ENCODE data around the gene CPO.
A peak's percentile ranks its signal among the peaks of the same experiment; 100 is the strongest.
"Not testable (repeated sequence)": the region's sequence is repeated elsewhere in the genome, so short reads cannot be mapped to it uniquely, and the experiment has no call there.

Gene CPO

GRCh38 chr2:206939340-206939739, at the start of gene CPO:
TSS of gene CPO (plus strand) at chr2:206939518. CDS start at chr2:206939600, 82 bp downstream.
- no peak for DNase-seq

- no peak for DNase-seq
Measured at GRCh38 chr2:206890179-206890578, 49.1 kb upstream of the CPO start.

GRCh38 chr2:206890926-206891325, 48.4 kb upstream of the CPO start:
- DNase-seq, result no peak

GRCh38 chr2:206915121-206915520, 24.2 kb upstream of the CPO start:
- peak; percentile 80 for DNase-seq

GRCh38 chr2:206918263-206918662, 21.1 kb upstream of the CPO start:
- no peak for DNase-seq

GRCh38 chr2:206920310-206920709, 19.0 kb upstream of the CPO start:
- DNase-seq, result no peak

GRCh38 chr2:206920951-206921350, 18.4 kb upstream of the CPO start:
- no peak for DNase-seq

GRCh38 chr2:206921529-206921928, 17.8 kb upstream of the CPO start:
- DNase-seq, result no peak

- no peak for DNase-seq
Measured at GRCh38 chr2:206935991-206936842, 3.1 kb upstream of the CPO start.

- no peak for DNase-seq
Measured at GRCh38 chr2:206936843-206937230, 2.5 kb upstream of the CPO start.

- no peak for DNase-seq
Measured at GRCh38 chr2:206937555-206937954, 1.8 kb upstream of the CPO start.

- DNase-seq, result no peak
Measured at GRCh38 chr2:206940546-206940945, 1.2 kb downstream of the CPO start.

GRCh38 chr2:206942592-206943478, 3.5 kb downstream of the CPO start:
- no peak for DNase-seq

- DNase-seq, result not testable (repeated sequence)
Measured at GRCh38 chr2:206953404-206953803, 14.1 kb downstream of the CPO start.

- DNase-seq, result no peak
Measured at GRCh38 chr2:206955253-206955652, 15.9 kb downstream of the CPO start.

- no peak for DNase-seq
Measured at GRCh38 chr2:206958261-206958660, 18.9 kb downstream of the CPO start.

- DNase-seq, result no peak
Measured at GRCh38 chr2:206962966-206963365, 23.6 kb downstream of the CPO start.

GRCh38 chr2:206968134-206969086, 29.1 kb downstream of the CPO start:
- DNase-seq, result no peak

GRCh38 chr2:206969192-206969591, 29.9 kb downstream of the CPO start:
- DNase-seq, result no peak

GRCh38 chr2:206970589-206971360, 31.5 kb downstream of the CPO start:
- no peak for DNase-seq

- peak; percentile 13 for DNase-seq
Measured at GRCh38 chr2:206971805-206972204, 32.5 kb downstream of the CPO start.

GRCh38 chr2:206974551-206974950, 35.2 kb downstream of the CPO start:
- DNase-seq, result no peak
